Chondrocyte (in vitro differentiated cells): ENCODE results near the gene ST7L. TPM values are rescaled to one million over a fixed set of nuclear protein-coding genes. Genes with fewer than 3 reads are reported as not detected.

Experiments used
- DNase-seq: peaks from one replicate; pipeline ENCODE4 v3.0.0; 2021; ENCODE audit warnings: mixed read lengths, low spot score
- H3K27ac Mint-ChIP-seq: one replicate; pipeline ENCODE4 v1.8.0; 2021; ENCODE audit warnings: mild to moderate bottlenecking, moderate library complexity, mixed read lengths; ENCODE audit not compliant: unreplicated experiment
- H3K27me3 Mint-ChIP-seq: 2 replicates; pipeline ENCODE4 v1.8.0; 2021; ENCODE audit warnings: low read depth, mixed read lengths
- H3K36me3 Mint-ChIP-seq: 2 replicates; pipeline ENCODE4 v1.8.0; 2021; ENCODE audit warnings: low read depth, mixed read lengths
- H3K4me1 Mint-ChIP-seq: 2 replicates; pipeline ENCODE4 v1.8.0; 2021; ENCODE audit warnings: low read depth, mild to moderate bottlenecking, mixed read lengths
- H3K4me3 Mint-ChIP-seq: one replicate; pipeline ENCODE4 v1.8.0; 2021; ENCODE audit warnings: mild to moderate bottlenecking, moderate library complexity, mixed read lengths; ENCODE audit not compliant: unreplicated experiment
- H3K9me3 Mint-ChIP-seq: 2 replicates; pipeline ENCODE4 v1.8.0; 2021; ENCODE audit warnings: low read depth, mixed read lengths
- total RNA-seq: library from RNA; stranded (reverse); gene quantifications from 3 replicates; pipeline ENCODE4 v1.2.1, GENCODE V29; 2021
- TF ChIP-seq, protein P1 (sequence below): fragments of 200-600 bp; sonication (generic); IDR thresholded peaks from 2 replicates; pipeline ENCODE4 v1.5.0; 2021; ENCODE audit warnings: antibody characterized with exemption, mild to moderate bottlenecking, moderate library complexity

Gene ST7L
- total RNA-seq, 1 donor from 2014 or later: 14.4 TPM

DNA sequence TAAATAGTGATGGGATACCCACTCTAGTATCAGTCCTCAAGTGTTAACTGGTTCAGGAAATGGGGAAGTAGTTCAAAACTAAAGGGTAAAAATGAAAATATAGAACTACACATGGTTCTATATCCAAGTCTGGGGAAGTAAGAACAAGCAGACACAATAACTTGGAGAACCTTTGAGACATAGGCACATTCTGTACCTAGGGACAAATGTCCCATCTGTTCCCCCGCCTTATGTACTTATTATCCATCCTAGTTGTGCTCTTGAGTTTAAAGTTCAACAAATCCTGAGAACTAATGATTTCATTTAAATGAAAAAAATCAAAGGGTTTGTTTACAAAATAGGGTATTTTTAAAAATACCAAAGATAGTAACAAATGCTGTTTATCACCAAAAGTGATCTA is 77.6 kb downstream of the ST7L start:
- Mint-ChIP-seq H3K36me3 (peaks cover 3% of the 10 kb centered on the region), H3K4me3 (no peak overlapping the region), H3K9me3 (no peaks in the 10 kb centered on the region), H3K4me1 (peaks cover 61% of the 10 kb centered on the region), H3K27ac (no peak overlapping the region), H3K27me3 (no peaks in the 10 kb centered on the region)
- DNase-seq: no peak
- TF ChIP-seq, protein P1, sequence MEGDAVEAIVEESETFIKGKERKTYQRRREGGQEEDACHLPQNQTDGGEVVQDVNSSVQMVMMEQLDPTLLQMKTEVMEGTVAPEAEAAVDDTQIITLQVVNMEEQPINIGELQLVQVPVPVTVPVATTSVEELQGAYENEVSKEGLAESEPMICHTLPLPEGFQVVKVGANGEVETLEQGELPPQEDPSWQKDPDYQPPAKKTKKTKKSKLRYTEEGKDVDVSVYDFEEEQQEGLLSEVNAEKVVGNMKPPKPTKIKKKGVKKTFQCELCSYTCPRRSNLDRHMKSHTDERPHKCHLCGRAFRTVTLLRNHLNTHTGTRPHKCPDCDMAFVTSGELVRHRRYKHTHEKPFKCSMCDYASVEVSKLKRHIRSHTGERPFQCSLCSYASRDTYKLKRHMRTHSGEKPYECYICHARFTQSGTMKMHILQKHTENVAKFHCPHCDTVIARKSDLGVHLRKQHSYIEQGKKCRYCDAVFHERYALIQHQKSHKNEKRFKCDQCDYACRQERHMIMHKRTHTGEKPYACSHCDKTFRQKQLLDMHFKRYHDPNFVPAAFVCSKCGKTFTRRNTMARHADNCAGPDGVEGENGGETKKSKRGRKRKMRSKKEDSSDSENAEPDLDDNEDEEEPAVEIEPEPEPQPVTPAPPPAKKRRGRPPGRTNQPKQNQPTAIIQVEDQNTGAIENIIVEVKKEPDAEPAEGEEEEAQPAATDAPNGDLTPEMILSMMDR: no peak

DNA sequence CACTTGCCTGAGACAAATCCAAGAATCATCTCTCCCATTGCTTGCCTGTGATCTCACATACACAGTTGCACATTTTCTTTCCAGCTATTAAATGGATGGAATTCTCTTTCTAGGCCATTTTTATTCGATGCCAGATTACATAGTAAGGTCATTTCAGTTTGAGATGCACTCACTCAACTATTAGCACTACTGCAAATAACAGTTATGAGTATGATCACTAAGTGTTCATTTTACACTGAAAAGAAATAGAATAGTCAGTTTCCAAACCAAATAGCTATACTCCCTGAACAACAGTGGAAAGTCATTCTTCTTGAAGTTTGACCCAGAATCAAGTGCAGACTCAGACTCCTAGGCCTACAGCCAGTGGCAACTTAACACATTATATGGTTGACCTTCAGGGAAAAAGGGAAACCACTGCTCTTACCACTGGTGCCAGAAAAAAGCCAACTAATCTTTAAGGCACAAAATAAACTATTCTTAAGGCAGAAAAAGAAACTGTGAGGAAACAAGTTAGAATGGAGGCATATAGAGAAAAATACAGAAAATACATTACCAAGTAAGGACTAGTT is 78.6 kb downstream of the ST7L start:
- no peak for DNase-seq
- peaks cover 59% of the 10 kb centered on the region for H3K4me1 Mint-ChIP-seq
- TF ChIP-seq, protein P1: no peak
- no peak overlapping the region for H3K4me3 Mint-ChIP-seq
- H3K9me3 Mint-ChIP-seq: no peaks in the 10 kb centered on the region
- H3K27ac Mint-ChIP-seq: peak overlapping the region; percentile 14
- H3K36me3 Mint-ChIP-seq: peaks cover 3% of the 10 kb centered on the region
- H3K27me3 Mint-ChIP-seq: no peaks in the 10 kb centered on the region

DNA sequence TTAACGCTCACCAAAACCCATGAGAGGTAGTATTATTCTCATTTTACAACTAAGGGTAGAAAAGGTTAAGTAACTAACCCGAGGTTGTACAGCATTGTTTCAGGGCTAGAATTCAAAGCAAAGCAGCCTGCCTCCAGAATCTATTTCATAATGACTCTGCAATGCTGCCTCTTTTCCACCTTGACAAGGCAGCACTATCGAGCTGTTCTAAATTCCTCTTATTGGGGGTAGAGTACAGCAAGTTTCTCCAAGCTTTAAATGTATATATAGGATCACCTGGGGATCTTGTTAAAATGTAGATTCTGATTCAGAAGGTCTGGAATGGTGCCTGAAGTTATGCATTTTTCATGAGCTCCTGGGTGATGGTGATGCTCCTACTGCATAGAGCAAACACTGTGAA is 80.1 kb downstream of the ST7L start:
- TF ChIP-seq, protein P1: no peak
- no peak overlapping the region for H3K4me3 Mint-ChIP-seq
- H3K27ac Mint-ChIP-seq: no peak overlapping the region
- peaks cover 3% of the 10 kb centered on the region for H3K36me3 Mint-ChIP-seq
- H3K27me3 Mint-ChIP-seq: no peaks in the 10 kb centered on the region
- H3K9me3 Mint-ChIP-seq: no peaks in the 10 kb centered on the region
- DNase-seq: no peak
- H3K4me1 Mint-ChIP-seq: peaks cover 49% of the 10 kb centered on the region

DNA sequence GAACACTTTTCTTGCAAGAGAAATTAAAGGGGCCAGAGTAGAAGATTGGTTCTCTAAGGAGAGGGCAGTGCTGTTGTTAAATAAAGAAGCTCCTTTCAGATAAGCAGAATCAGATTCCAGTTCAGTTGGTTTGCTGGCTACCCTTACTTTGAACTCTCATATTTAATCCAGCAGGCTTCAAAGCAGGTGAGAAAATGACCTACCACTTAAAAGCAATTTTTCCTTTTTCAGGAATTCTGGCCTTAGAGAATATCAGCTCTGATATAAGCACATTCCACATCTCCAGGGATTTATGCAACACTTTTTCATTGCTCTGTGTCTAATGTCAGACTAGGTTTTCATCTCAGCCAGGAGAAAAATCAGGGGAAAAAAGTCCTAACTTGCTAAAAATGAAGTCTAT is 81.5 kb downstream of the ST7L start:
- no peaks in the 10 kb centered on the region for H3K27me3 Mint-ChIP-seq
- H3K4me1 Mint-ChIP-seq: peaks cover 59% of the 10 kb centered on the region
- TF ChIP-seq, protein P1: no peak
- H3K4me3 Mint-ChIP-seq: no peak overlapping the region
- H3K9me3 Mint-ChIP-seq: no peaks in the 10 kb centered on the region
- H3K27ac Mint-ChIP-seq: no peak overlapping the region
- H3K36me3 Mint-ChIP-seq: peaks cover 3% of the 10 kb centered on the region
- no peak for DNase-seq

DNA sequence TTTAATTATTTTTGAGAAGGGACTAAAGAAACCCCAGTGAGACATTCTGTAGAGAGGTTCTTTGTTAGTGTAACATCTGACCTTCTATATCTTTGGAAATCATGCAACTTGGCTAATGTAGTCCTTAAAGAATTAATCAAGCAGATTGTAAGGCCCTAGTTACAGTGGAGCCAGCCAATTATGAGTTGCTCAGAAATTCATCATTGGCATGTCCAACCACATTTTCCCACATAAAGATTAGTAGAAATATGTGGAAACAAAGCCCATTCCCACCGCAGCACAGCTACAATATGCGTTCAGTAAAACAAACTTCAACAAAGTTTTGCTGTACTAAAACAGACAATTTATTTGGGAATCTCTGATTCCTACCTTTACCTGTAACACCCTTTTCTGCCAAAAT is 82.4 kb downstream of the ST7L start:
- Mint-ChIP-seq H3K9me3 (no peaks in the 10 kb centered on the region), H3K4me1 (peaks cover 65% of the 10 kb centered on the region), H3K36me3 (peaks cover 3% of the 10 kb centered on the region), H3K4me3 (no peak overlapping the region), H3K27ac (peak overlapping the region; percentile 49), H3K27me3 (no peaks in the 10 kb centered on the region)
- TF ChIP-seq, protein P1: no peak
- no peak for DNase-seq
